ENCODE measurements around the gene RAP1GAP. TPM values are rescaled to one million over a fixed set of nuclear protein-coding genes. Genes with fewer than 3 reads are reported as not detected.
A peak's percentile ranks its signal among the peaks of the same experiment; 100 is the strongest.

RAP1GAP gene
- total and polyA plus RNA-seq, 9 of the 15 experiments (the other 6 are each of a cell fraction or from before 2014, with no cell fraction given), result 0.29 to 30.2 (median 19.2) TPM

DNA sequence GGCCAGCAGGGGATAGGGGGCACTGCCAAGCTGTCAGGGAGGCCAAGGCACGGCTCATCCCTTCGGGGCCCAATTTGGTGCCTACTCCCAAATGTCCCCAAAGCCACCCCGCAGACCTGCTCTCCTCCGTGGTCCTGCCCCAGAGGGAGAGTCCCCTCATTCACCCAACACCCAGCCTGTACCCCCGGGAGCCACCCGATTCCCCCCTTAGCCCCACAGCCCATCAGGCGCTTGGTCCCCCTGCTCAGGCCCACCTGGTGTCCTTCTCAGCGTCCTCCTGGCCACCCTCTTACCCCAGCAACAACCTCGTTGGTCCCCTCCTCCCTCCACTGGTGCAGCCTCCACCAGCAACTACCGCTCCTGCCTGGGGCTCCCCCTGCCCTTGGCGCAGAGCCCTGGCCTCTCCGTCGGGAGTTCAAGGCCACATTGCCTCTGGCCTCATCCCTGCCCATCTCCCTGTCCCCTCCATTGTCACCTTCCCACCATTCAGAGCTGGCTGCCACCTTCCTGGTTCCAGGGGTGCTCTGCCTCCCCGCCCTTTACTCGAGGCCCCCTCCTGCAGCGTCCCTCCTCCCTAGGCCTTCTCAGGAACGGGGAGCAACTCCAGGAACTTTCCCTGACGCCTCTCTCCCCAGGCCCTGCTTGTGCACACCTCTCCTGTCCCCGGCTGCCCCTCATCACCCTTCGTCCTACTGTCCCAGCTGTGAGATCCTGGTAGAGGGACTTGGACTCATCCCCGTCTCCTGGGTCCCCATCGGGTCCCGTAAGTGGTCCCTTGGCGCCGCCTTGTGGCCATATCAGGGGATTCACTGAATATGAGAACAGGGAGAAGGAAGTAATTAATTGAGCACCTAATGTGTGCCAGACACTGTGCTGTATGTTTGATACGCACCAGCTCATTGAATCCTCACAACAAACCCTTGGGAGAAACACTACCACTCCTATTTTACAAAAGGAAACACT is 73.9 kb downstream of the RAP1GAP start (continued):
- TF ChIP-seq, protein P1, sequence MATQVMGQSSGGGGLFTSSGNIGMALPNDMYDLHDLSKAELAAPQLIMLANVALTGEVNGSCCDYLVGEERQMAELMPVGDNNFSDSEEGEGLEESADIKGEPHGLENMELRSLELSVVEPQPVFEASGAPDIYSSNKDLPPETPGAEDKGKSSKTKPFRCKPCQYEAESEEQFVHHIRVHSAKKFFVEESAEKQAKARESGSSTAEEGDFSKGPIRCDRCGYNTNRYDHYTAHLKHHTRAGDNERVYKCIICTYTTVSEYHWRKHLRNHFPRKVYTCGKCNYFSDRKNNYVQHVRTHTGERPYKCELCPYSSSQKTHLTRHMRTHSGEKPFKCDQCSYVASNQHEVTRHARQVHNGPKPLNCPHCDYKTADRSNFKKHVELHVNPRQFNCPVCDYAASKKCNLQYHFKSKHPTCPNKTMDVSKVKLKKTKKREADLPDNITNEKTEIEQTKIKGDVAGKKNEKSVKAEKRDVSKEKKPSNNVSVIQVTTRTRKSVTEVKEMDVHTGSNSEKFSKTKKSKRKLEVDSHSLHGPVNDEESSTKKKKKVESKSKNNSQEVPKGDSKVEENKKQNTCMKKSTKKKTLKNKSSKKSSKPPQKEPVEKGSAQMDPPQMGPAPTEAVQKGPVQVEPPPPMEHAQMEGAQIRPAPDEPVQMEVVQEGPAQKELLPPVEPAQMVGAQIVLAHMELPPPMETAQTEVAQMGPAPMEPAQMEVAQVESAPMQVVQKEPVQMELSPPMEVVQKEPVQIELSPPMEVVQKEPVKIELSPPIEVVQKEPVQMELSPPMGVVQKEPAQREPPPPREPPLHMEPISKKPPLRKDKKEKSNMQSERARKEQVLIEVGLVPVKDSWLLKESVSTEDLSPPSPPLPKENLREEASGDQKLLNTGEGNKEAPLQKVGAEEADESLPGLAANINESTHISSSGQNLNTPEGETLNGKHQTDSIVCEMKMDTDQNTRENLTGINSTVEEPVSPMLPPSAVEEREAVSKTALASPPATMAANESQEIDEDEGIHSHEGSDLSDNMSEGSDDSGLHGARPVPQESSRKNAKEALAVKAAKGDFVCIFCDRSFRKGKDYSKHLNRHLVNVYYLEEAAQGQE (IDR thresholded peaks at IDR 0.05; ENCODE audit: borderline replicate concordance), result peak; percentile 85
- TF ChIP-seq, protein P1 (CRISPR knock-in tag; IDR thresholded peaks at IDR 0.05; ENCODE audit: low read depth), result no peak
- TF ChIP-seq CTBP1 (IDR thresholded peaks at IDR 0.05; ENCODE audit: borderline replicate concordance) (peak; percentile 37), GABPB1 (CRISPR knock-in tag; IDR thresholded peaks at IDR 0.05) (peak; percentile 59; the same call in 1 of the 2 replicates), ZNF583 (CRISPR knock-in tag; IDR thresholded peaks at IDR 0.05) (no peak), KAT8 (IDR thresholded peaks at IDR 0.05; ENCODE audit: low read depth) (no peak), PPARD (CRISPR knock-in tag; IDR thresholded peaks at IDR 0.05) (no peak), ZNF324 (CRISPR knock-in tag; IDR thresholded peaks at IDR 0.05) (no peak), STAG1 (CRISPR knock-in tag; IDR thresholded peaks at IDR 0.05; ENCODE audit: borderline replicate concordance) (peak; percentile 56; the same call in 1 of the 2 replicates)
- TF ChIP-seq, protein P2, sequence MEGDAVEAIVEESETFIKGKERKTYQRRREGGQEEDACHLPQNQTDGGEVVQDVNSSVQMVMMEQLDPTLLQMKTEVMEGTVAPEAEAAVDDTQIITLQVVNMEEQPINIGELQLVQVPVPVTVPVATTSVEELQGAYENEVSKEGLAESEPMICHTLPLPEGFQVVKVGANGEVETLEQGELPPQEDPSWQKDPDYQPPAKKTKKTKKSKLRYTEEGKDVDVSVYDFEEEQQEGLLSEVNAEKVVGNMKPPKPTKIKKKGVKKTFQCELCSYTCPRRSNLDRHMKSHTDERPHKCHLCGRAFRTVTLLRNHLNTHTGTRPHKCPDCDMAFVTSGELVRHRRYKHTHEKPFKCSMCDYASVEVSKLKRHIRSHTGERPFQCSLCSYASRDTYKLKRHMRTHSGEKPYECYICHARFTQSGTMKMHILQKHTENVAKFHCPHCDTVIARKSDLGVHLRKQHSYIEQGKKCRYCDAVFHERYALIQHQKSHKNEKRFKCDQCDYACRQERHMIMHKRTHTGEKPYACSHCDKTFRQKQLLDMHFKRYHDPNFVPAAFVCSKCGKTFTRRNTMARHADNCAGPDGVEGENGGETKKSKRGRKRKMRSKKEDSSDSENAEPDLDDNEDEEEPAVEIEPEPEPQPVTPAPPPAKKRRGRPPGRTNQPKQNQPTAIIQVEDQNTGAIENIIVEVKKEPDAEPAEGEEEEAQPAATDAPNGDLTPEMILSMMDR (IDR thresholded peaks at IDR 0.05 in 2 of 3, conservative IDR thresholded peaks at IDR 0.05 in 1 of 3; ENCODE audit: insufficient read depth in 2 of 3, low read depth in 1 of 3, low read length in 3 of 3), result peak; percentile 89 to 95 (median 92)
- TF ChIP-seq, protein P3, sequence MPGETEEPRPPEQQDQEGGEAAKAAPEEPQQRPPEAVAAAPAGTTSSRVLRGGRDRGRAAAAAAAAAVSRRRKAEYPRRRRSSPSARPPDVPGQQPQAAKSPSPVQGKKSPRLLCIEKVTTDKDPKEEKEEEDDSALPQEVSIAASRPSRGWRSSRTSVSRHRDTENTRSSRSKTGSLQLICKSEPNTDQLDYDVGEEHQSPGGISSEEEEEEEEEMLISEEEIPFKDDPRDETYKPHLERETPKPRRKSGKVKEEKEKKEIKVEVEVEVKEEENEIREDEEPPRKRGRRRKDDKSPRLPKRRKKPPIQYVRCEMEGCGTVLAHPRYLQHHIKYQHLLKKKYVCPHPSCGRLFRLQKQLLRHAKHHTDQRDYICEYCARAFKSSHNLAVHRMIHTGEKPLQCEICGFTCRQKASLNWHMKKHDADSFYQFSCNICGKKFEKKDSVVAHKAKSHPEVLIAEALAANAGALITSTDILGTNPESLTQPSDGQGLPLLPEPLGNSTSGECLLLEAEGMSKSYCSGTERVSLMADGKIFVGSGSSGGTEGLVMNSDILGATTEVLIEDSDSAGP (CRISPR knock-in tag; IDR thresholded peaks at IDR 0.05), result no peak
- TF ChIP-seq, protein P4, sequence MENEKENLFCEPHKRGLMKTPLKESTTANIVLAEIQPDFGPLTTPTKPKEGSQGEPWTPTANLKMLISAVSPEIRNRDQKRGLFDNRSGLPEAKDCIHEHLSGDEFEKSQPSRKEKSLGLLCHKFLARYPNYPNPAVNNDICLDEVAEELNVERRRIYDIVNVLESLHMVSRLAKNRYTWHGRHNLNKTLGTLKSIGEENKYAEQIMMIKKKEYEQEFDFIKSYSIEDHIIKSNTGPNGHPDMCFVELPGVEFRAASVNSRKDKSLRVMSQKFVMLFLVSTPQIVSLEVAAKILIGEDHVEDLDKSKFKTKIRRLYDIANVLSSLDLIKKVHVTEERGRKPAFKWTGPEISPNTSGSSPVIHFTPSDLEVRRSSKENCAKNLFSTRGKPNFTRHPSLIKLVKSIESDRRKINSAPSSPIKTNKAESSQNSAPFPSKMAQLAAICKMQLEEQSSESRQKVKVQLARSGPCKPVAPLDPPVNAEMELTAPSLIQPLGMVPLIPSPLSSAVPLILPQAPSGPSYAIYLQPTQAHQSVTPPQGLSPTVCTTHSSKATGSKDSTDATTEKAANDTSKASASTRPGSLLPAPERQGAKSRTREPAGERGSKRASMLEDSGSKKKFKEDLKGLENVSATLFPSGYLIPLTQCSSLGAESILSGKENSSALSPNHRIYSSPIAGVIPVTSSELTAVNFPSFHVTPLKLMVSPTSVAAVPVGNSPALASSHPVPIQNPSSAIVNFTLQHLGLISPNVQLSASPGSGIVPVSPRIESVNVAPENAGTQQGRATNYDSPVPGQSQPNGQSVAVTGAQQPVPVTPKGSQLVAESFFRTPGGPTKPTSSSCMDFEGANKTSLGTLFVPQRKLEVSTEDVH (IDR thresholded peaks at IDR 0.05; ENCODE audit: low read depth, partially characterized antibody), result peak; percentile 50

Data from K562 (cell line).